GM23338 (cell line): ENCODE results near the gene CTBP2. TPM values are rescaled to one million over a fixed set of nuclear protein-coding genes. Genes with fewer than 3 reads are reported as not detected.

Source experiments
- ATAC-seq: fragments of 200-7000 bp; cut with Tn5 transposase; 3 replicates; pipeline ENCODE4 v1.9.1; 2020
- DNase-seq: peaks from one replicate; pipeline ENCODE4 v3.0.0-alpha.2; 2015; ENCODE audit warnings: low spot score
- H2AFZ ChIP-seq: fragments of 200-600 bp; sonication (generic); 2 replicates; pipeline ENCODE4 v1.8.0; 2016; ENCODE audit warnings: antibody characterized with exemption, mild to moderate bottlenecking, moderate library complexity
- H3F3A ChIP-seq: fragments of 200-600 bp; sonication (generic); replicated peaks from 2 replicates; pipeline ENCODE4 v1.8.0; 2017; ENCODE audit warnings: antibody characterized with exemption, mixed run types, low read depth
- H3K27ac ChIP-seq: fragments of 200-600 bp; sonication (generic); 2 replicates; pipeline ENCODE4 v1.6.1; 2016; ENCODE audit warnings: low read depth
- H3K27me3 ChIP-seq: fragments of 200-600 bp; sonication (generic); 2 replicates; pipeline ENCODE4 v1.8.0; 2016; ENCODE audit warnings: mild to moderate bottlenecking, mixed run types, moderate library complexity; ENCODE audit not compliant: insufficient read depth
- H3K36me3 ChIP-seq: fragments of 200-600 bp; sonication (generic); 2 replicates; pipeline ENCODE4 v1.8.0; 2016; ENCODE audit warnings: mild to moderate bottlenecking; ENCODE audit not compliant: insufficient read depth
- H3K4me1 ChIP-seq: fragments of 200-600 bp; sonication (generic); 2 replicates; pipeline ENCODE4 v1.8.0; 2016; ENCODE audit warnings: mild to moderate bottlenecking, moderate library complexity; ENCODE audit not compliant: insufficient read depth
- H3K4me2 ChIP-seq: fragments of 200-600 bp; sonication (generic); 2 replicates; pipeline ENCODE4 v1.7.1; 2017; ENCODE audit warnings: mixed run types
- H3K4me3 ChIP-seq: fragments of 200-600 bp; sonication (generic); 2 replicates; pipeline ENCODE4 v1.6.1; 2016; ENCODE audit warnings: mixed run types
- H3K79me2 ChIP-seq: fragments of 200-600 bp; sonication (generic); replicated peaks from 2 replicates; pipeline ENCODE4 v1.8.0; 2017; ENCODE audit warnings: mild to moderate bottlenecking; ENCODE audit not compliant: insufficient read depth
- H3K9me2 ChIP-seq: fragments of 200-600 bp; sonication (generic); 2 replicates; pipeline ENCODE4 v1.8.0; 2017; ENCODE audit not compliant: insufficient read depth
- H4K20me1 ChIP-seq: fragments of 200-600 bp; sonication (generic); replicated peaks from 2 replicates; pipeline ENCODE4 v1.8.0; 2017; ENCODE audit warnings: mild to moderate bottlenecking; ENCODE audit not compliant: insufficient read depth
- H3K27ac Mint-ChIP-seq: 2 replicates; pipeline ENCODE4 v1.8.0; 2020; ENCODE audit warnings: inconsistent platforms, mild to moderate bottlenecking, moderate library complexity, mixed read lengths
- H3K27me3 Mint-ChIP-seq: 3 replicates; pipeline ENCODE4 v1.8.0; 2022; ENCODE audit warnings: low read depth, mild to moderate bottlenecking, moderate library complexity, mixed read lengths, inconsistent platforms; ENCODE audit not compliant: insufficient read depth, poor library complexity
- H3K36me3 Mint-ChIP-seq: 3 replicates; pipeline ENCODE4 v1.8.0; 2021; ENCODE audit warnings: low read depth, mild to moderate bottlenecking, inconsistent platforms, moderate library complexity, mixed read lengths
- H3K4me1 Mint-ChIP-seq: 3 replicates; pipeline ENCODE4 v1.8.0; 2020; ENCODE audit warnings: mild to moderate bottlenecking, inconsistent platforms, mixed read lengths
- H3K4me3 Mint-ChIP-seq: 3 replicates; pipeline ENCODE4 v1.8.0; 2021; ENCODE audit warnings: moderate library complexity, mild to moderate bottlenecking, inconsistent platforms, mixed read lengths
- H3K9me3 Mint-ChIP-seq: 3 replicates; pipeline ENCODE4 v1.8.0; 2020; ENCODE audit warnings: moderate library complexity, mild to moderate bottlenecking, inconsistent platforms, mixed read lengths
- CREB1 ChIP-seq: fragments of 250-450 bp; sonication (Bioruptor Pico); IDR thresholded peaks from 2 replicates; pipeline ENCODE4 v1.5.0; 2020; ENCODE audit warnings: low read depth, mild to moderate bottlenecking, moderate library complexity
- EZH2 ChIP-seq: fragments of 200-600 bp; sonication (generic); IDR thresholded peaks from one replicate; pipeline ENCODE4 v1.8.0; 2017; ENCODE audit warnings: antibody characterized with exemption, mild to moderate bottlenecking, low read depth; ENCODE audit not compliant: unreplicated experiment
- EZH2phosphoT487 ChIP-seq: fragments of 200-600 bp; sonication (generic); IDR thresholded peaks from one replicate; pipeline ENCODE4 v1.8.1; 2018; ENCODE audit warnings: antibody characterized with exemption; ENCODE audit not compliant: unreplicated experiment
- JUNB ChIP-seq: IDR thresholded peaks from one replicate; pipeline ENCODE4 v1.6.1; 2016; ENCODE audit warnings: antibody characterized with exemption; ENCODE audit not compliant: unreplicated experiment
- NANOG ChIP-seq: IDR thresholded peaks from 2 replicates; pipeline ENCODE4 v1.6.1; 2016; ENCODE audit warnings: antibody characterized with exemption, borderline replicate concordance
- POLR2AphosphoS5 ChIP-seq: IDR thresholded peaks from 2 replicates; pipeline ENCODE4 v1.6.1; 2016; ENCODE audit warnings: antibody characterized with exemption, low read depth
- STAT1 ChIP-seq: IDR thresholded peaks from one replicate; pipeline ENCODE4 v1.6.1; 2016; ENCODE audit warnings: antibody characterized with exemption; ENCODE audit not compliant: unreplicated experiment
- ZNF114 ChIP-seq: fragments of 250-450 bp; sonication (Bioruptor Pico); IDR thresholded peaks from 2 replicates; pipeline ENCODE4 v1.5.0; 2020; ENCODE audit warnings: mild to moderate bottlenecking, moderate library complexity
- ZNF331 ChIP-seq: fragments of 250-450 bp; sonication (Bioruptor Pico); IDR thresholded peaks from 2 replicates; pipeline ENCODE4 v1.5.0; 2020; ENCODE audit warnings: low read depth, mild to moderate bottlenecking, moderate library complexity
- ZNF462 ChIP-seq: fragments of 250-450 bp; sonication (Bioruptor Pico); IDR thresholded peaks from 2 replicates; pipeline ENCODE4 v1.5.0; 2020; ENCODE audit warnings: mild to moderate bottlenecking, moderate library complexity
- polyA plus RNA-seq: library from polyadenylated mRNA; unstranded; fragments of >200 nt; fragmentation: Nextera tagmentation; extraction: Ambion mirVana; gene quantifications from 2 replicates; pipeline ENCODE4 v1.2.1, GENCODE V29; 2016
- total RNA-seq: library from RNA; depleted of rRNA; stranded (reverse); fragments of >200 nt; shearing (Covaris generic); gene quantifications from 2 replicates; pipeline ENCODE4 v1.2.3, GENCODE V29; 2014
- TF ChIP-seq, protein P1 (sequence below), 2 experiments: fragments of 200-600 bp in 1 of 2; sonication (generic) in 1 of 2; conservative IDR thresholded peaks; 2 replicates each; pipeline versions ENCODE4 v1.5.1 to v1.6.1; 2016 to 2017; ENCODE audit warnings: antibody characterized with exemption in 2 of 2, low read depth in 2 of 2, mild to moderate bottlenecking in 2 of 2, moderate library complexity in 1 of 2
- TF ChIP-seq, protein P2 (sequence below): IDR thresholded peaks from one replicate; pipeline ENCODE4 v1.6.1; 2018; ENCODE audit warnings: antibody characterized with exemption; ENCODE audit not compliant: unreplicated experiment
- TF ChIP-seq, protein P3 (sequence below): IDR thresholded peaks from 2 replicates; pipeline ENCODE4 v1.6.1; 2016; ENCODE audit warnings: antibody characterized with exemption

Gene CTBP2
- total and polyA plus RNA-seq, 2 experiments from 2014 or later = 133 to 265 TPM

DNA sequence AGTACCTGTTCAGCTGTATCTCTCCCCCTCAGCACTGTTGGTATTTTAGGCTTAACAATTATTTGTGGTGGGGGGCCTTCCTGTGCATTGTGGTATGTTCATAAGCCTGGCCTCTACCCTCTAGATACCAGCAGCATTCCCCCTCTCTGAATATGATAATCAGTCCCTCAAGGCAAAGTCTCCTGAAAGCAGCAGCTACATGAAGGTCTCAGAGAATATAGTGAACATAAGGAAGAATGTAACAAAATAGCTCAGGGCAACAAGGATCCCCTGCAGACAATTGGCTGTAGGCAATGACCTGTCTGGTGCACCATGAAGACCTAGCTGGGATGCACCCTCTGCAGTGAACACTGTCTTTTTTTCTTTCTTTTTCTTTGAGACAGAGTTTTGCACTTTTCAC lies 86.4 kb downstream of the CTBP2 start:
- peaks cover 20% of the 10 kb centered on the region; the same call in 1 of the 2 replicates for H3K4me1 ChIP-seq
- no peak for DNase-seq
- peaks cover 6% of the 10 kb centered on the region; the same call in 1 of the 2 replicates for H3K9me2 ChIP-seq
- Mint-ChIP-seq H3K27ac (no peak overlapping the region), H3K27me3 (peaks cover 15% of the 10 kb centered on the region), H3K36me3 (peaks cover 80% of the 10 kb centered on the region), H3K9me3 (no peaks in the 10 kb centered on the region; the same call in 2 of the 3 replicates), H3K4me3 (no peak overlapping the region), H3K4me1 (peaks cover 59% of the 10 kb centered on the region)
- peaks cover 9% of the 10 kb centered on the region; the same call in 1 of the 2 replicates for H3K36me3 ChIP-seq
- no peak overlapping the region for H3K4me3 ChIP-seq
- H2AFZ ChIP-seq = no peak overlapping the region
- 0 out of 2 replicates have a peak, but pooled peaks cover 7% of the 10 kb centered on the region for H3F3A ChIP-seq
- TF ChIP-seq CREB1 (no peak), ZNF114 (CRISPR knock-in tag) (no peak), POLR2AphosphoS5 (no peak), ZNF462 (CRISPR knock-in tag) (no peak), ZNF331 (no peak), JUNB (no peak), NANOG (no peak), STAT1 (no peak), EZH2 (no peak), EZH2phosphoT487 (no peak)
- TF ChIP-seq, protein P1, sequence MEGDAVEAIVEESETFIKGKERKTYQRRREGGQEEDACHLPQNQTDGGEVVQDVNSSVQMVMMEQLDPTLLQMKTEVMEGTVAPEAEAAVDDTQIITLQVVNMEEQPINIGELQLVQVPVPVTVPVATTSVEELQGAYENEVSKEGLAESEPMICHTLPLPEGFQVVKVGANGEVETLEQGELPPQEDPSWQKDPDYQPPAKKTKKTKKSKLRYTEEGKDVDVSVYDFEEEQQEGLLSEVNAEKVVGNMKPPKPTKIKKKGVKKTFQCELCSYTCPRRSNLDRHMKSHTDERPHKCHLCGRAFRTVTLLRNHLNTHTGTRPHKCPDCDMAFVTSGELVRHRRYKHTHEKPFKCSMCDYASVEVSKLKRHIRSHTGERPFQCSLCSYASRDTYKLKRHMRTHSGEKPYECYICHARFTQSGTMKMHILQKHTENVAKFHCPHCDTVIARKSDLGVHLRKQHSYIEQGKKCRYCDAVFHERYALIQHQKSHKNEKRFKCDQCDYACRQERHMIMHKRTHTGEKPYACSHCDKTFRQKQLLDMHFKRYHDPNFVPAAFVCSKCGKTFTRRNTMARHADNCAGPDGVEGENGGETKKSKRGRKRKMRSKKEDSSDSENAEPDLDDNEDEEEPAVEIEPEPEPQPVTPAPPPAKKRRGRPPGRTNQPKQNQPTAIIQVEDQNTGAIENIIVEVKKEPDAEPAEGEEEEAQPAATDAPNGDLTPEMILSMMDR (conservative IDR thresholded peaks at IDR 0.05; ENCODE audit: low read depth in 2 of 2) = no peak
- TF ChIP-seq, protein P2, sequence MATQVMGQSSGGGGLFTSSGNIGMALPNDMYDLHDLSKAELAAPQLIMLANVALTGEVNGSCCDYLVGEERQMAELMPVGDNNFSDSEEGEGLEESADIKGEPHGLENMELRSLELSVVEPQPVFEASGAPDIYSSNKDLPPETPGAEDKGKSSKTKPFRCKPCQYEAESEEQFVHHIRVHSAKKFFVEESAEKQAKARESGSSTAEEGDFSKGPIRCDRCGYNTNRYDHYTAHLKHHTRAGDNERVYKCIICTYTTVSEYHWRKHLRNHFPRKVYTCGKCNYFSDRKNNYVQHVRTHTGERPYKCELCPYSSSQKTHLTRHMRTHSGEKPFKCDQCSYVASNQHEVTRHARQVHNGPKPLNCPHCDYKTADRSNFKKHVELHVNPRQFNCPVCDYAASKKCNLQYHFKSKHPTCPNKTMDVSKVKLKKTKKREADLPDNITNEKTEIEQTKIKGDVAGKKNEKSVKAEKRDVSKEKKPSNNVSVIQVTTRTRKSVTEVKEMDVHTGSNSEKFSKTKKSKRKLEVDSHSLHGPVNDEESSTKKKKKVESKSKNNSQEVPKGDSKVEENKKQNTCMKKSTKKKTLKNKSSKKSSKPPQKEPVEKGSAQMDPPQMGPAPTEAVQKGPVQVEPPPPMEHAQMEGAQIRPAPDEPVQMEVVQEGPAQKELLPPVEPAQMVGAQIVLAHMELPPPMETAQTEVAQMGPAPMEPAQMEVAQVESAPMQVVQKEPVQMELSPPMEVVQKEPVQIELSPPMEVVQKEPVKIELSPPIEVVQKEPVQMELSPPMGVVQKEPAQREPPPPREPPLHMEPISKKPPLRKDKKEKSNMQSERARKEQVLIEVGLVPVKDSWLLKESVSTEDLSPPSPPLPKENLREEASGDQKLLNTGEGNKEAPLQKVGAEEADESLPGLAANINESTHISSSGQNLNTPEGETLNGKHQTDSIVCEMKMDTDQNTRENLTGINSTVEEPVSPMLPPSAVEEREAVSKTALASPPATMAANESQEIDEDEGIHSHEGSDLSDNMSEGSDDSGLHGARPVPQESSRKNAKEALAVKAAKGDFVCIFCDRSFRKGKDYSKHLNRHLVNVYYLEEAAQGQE = no peak
- TF ChIP-seq, protein P3, sequence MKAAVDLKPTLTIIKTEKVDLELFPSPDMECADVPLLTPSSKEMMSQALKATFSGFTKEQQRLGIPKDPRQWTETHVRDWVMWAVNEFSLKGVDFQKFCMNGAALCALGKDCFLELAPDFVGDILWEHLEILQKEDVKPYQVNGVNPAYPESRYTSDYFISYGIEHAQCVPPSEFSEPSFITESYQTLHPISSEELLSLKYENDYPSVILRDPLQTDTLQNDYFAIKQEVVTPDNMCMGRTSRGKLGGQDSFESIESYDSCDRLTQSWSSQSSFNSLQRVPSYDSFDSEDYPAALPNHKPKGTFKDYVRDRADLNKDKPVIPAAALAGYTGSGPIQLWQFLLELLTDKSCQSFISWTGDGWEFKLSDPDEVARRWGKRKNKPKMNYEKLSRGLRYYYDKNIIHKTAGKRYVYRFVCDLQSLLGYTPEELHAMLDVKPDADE = no peak
- no peak overlapping the region for H3K4me2 ChIP-seq
- peak overlapping the region; percentile 76; the same call in 1 of the 2 replicates for H3K27ac ChIP-seq
- H4K20me1 ChIP-seq = peaks cover 91% of the 10 kb centered on the region
- peaks cover 100% of the 10 kb centered on the region for H3K79me2 ChIP-seq
- H3K27me3 ChIP-seq = no peaks in the 10 kb centered on the region
- ATAC-seq = no peak
